Endothelial cell (in vitro differentiated cells): ENCODE data around the gene MOGAT2. TPM values are rescaled to one million over a fixed set of nuclear protein-coding genes. Genes with fewer than 3 reads are reported as not detected.

ENCODE experiments used
- DNase-seq: peaks from one replicate; pipeline ENCODE4 v3.0.0; 2021; ENCODE audit warnings: low spot score
- H3K27ac Mint-ChIP-seq: one replicate; pipeline ENCODE4 v1.8.0; 2021; ENCODE audit warnings: mixed read lengths, inconsistent platforms; ENCODE audit not compliant: unreplicated experiment
- H3K27me3 Mint-ChIP-seq: one replicate; pipeline ENCODE4 v1.8.0; 2021; ENCODE audit warnings: mild to moderate bottlenecking, moderate library complexity, mixed read lengths, inconsistent platforms; ENCODE audit not compliant: unreplicated experiment
- H3K36me3 Mint-ChIP-seq: one replicate; pipeline ENCODE4 v1.8.0; 2021; ENCODE audit warnings: mild to moderate bottlenecking, low read depth, mixed read lengths, inconsistent platforms; ENCODE audit not compliant: unreplicated experiment
- H3K4me1 Mint-ChIP-seq: one replicate; pipeline ENCODE4 v1.8.0; 2021; ENCODE audit warnings: mild to moderate bottlenecking, mixed read lengths, inconsistent platforms; ENCODE audit not compliant: unreplicated experiment
- H3K4me3 Mint-ChIP-seq: one replicate; pipeline ENCODE4 v1.8.0; 2021; ENCODE audit warnings: mild to moderate bottlenecking, mixed read lengths, inconsistent platforms; ENCODE audit not compliant: unreplicated experiment
- H3K9me3 Mint-ChIP-seq: one replicate; pipeline ENCODE4 v1.8.0; 2021; ENCODE audit warnings: mixed read lengths, inconsistent platforms; ENCODE audit not compliant: unreplicated experiment
- CTCF ChIP-seq: fragments of 200-600 bp; sonication (generic); IDR thresholded peaks from one replicate; pipeline ENCODE4 v1.5.0; 2021; ENCODE audit warnings: antibody characterized with exemption; ENCODE audit not compliant: unreplicated experiment
- total RNA-seq: library from RNA; stranded (reverse); fragmentation: NEBNext Ultra II Directional; extraction: Animal tissue kit (Norgen Biotek cat#: 25700); gene quantifications from one replicate; pipeline ENCODE4 v1.2.1, GENCODE V29; 2021; ENCODE audit not compliant: unreplicated experiment

The MOGAT2 gene
- total RNA-seq, 1 donor from 2014 or later = not detected

GRCh38 chr11:75762885-75763284, 45.2 kb downstream of the MOGAT2 start:
- no peak overlapping the region for H3K4me3 Mint-ChIP-seq
- H3K4me1 Mint-ChIP-seq = peaks cover 3% of the 10 kb centered on the region
- peaks cover 7% of the 10 kb centered on the region for H3K27me3 Mint-ChIP-seq
- TF ChIP-seq CTCF = no peak
- no peaks in the 10 kb centered on the region for H3K9me3 Mint-ChIP-seq
- DNase-seq = no peak
- no peak overlapping the region for H3K27ac Mint-ChIP-seq
- H3K36me3 Mint-ChIP-seq = no peaks in the 10 kb centered on the region

GRCh38 chr11:75763846-75764245, 46.2 kb downstream of the MOGAT2 start:
- no peak for TF ChIP-seq CTCF
- H3K9me3 Mint-ChIP-seq = no peaks in the 10 kb centered on the region
- H3K27ac Mint-ChIP-seq = no peak overlapping the region
- no peak overlapping the region for H3K4me3 Mint-ChIP-seq
- DNase-seq = no peak
- H3K4me1 Mint-ChIP-seq = peaks cover 3% of the 10 kb centered on the region
- H3K27me3 Mint-ChIP-seq = peaks cover 5% of the 10 kb centered on the region
- no peaks in the 10 kb centered on the region for H3K36me3 Mint-ChIP-seq

DNA sequence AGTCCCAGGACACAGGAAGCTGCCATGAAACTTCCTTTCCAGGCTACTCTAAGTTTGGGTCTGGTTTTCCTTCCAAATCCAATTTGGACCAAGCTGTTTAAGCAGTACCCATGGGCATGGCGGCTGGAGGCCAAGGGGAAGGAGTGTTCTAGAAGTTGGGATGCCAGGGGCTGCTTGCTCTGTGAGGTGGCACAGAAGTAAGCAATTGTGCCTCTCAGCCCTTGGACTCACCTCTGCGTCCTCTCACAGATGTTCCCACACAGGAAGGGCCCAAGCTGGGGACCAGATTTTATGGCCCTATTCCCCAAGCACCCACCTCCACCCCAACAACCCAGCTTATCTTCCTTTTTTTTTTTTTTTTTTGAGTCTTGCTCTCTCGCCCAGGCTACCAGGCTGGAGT, 47.5 kb downstream of the MOGAT2 start:
- Mint-ChIP-seq H3K4me3 (no peak overlapping the region), H3K27ac (no peak overlapping the region), H3K4me1 (peaks cover 3% of the 10 kb centered on the region), H3K9me3 (no peaks in the 10 kb centered on the region), H3K36me3 (no peaks in the 10 kb centered on the region), H3K27me3 (peaks cover 11% of the 10 kb centered on the region)
- DNase-seq = no peak
- TF ChIP-seq CTCF = no peak

GRCh38 chr11:75766443-75767227, 49.0 kb downstream of the MOGAT2 start:
- no peak overlapping the region for H3K4me3 Mint-ChIP-seq
- H3K27ac Mint-ChIP-seq = no peak overlapping the region
- H3K36me3 Mint-ChIP-seq = no peaks in the 10 kb centered on the region
- no peaks in the 10 kb centered on the region for H3K9me3 Mint-ChIP-seq
- DNase-seq = no peak
- TF ChIP-seq CTCF = no peak
- H3K27me3 Mint-ChIP-seq = peaks cover 20% of the 10 kb centered on the region
- H3K4me1 Mint-ChIP-seq = peaks cover 3% of the 10 kb centered on the region

DNA sequence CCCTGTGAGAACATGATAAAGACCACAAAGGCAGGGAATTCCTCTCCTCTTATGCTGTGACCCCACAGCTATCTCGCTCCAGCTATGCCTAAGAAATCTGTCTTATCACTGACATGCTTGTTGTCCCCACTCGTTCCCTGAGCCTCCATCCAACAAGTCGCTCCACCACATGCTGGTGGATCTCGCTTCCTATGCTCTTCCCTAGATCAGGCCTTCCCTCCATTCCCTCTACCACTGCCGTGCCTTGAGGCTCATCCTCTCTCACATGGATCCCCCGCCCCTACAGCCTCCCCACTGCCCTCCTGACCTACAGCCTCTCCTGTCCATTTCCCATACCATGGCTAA, 49.6 kb downstream of the MOGAT2 start:
- Mint-ChIP-seq H3K27me3 (peaks cover 20% of the 10 kb centered on the region), H3K4me3 (no peak overlapping the region), H3K4me1 (peaks cover 3% of the 10 kb centered on the region), H3K9me3 (no peaks in the 10 kb centered on the region), H3K27ac (no peak overlapping the region), H3K36me3 (no peaks in the 10 kb centered on the region)
- no peak for TF ChIP-seq CTCF
- DNase-seq = no peak
